Calu3 (cell line): ENCODE data around the gene MYO9B. TPM values are rescaled to one million over a fixed set of nuclear protein-coding genes. Genes with fewer than 3 reads are reported as not detected.
A peak's percentile ranks its signal among the peaks of the same experiment; 100 is the strongest.

Experiments used
- BruUV-seq: library from RNA; stranded (reverse); fragments of 400-500 nt; replicated peaks from 2 replicates; lab custom pipeline; 2021; lab: Mats Ljungman, UMichigan
- CTCF ChIA-PET: fragments of 300-600 bp; sonication (Branson Sonifier 250); formaldehyde crosslinking; loops from one replicate; lab custom pipeline; 2022; ENCODE audit warnings: antibody characterized with exemption; lab: Charles Lee
- DNase-seq: peaks from one replicate; pipeline ENCODE4 v3.0.0; 2022
- H3K27ac Mint-ChIP-seq: one replicate; pipeline ENCODE4 v1.8.0; 2022; ENCODE audit warnings: mixed read lengths; ENCODE audit not compliant: unreplicated experiment
- H3K27me3 Mint-ChIP-seq: one replicate; pipeline ENCODE4 v1.8.0; 2022; ENCODE audit warnings: mixed read lengths; ENCODE audit not compliant: unreplicated experiment
- H3K36me3 Mint-ChIP-seq: one replicate; pipeline ENCODE4 v1.8.0; 2022; ENCODE audit warnings: mild to moderate bottlenecking, moderate library complexity, mixed read lengths; ENCODE audit not compliant: insufficient read depth, unreplicated experiment
- H3K4me1 Mint-ChIP-seq: one replicate; pipeline ENCODE4 v1.8.0; 2022; ENCODE audit warnings: mild to moderate bottlenecking, low read depth, mixed read lengths; ENCODE audit not compliant: unreplicated experiment
- H3K4me3 Mint-ChIP-seq: one replicate; pipeline ENCODE4 v1.8.0; 2022; ENCODE audit warnings: mild to moderate bottlenecking, low read depth, moderate library complexity, mixed read lengths; ENCODE audit not compliant: unreplicated experiment
- H3K9me3 Mint-ChIP-seq: one replicate; pipeline ENCODE4 v1.8.0; 2022; ENCODE audit warnings: low read depth, mixed read lengths; ENCODE audit not compliant: unreplicated experiment
- CTCF ChIP-seq: fragments of 200-600 bp; IDR thresholded peaks from one replicate; pipeline ENCODE4 v1.8.0; 2022; ENCODE audit warnings: antibody characterized with exemption; ENCODE audit not compliant: unreplicated experiment
- intact Hi-C: fragments of 100-400 bp; cut with micrococcal nuclease; formaldehyde crosslinking; loops from one replicate; pipeline ENCODE4 v1.10.0; 2022; ENCODE audit not compliant: unreplicated experiment
- total RNA-seq: library from RNA; stranded (reverse); gene quantifications from 2 replicates; pipeline ENCODE4 v1.2.3, GENCODE V29; 2022

Gene MYO9B
- total RNA-seq, 1 experiment from 2014 or later, result 38.4 TPM

GRCh38 chr19:17220207-17220758 lies 144.7 kb downstream of the MYO9B start:
- BruUV-seq, result no TSS peak
- H3K9me3 Mint-ChIP-seq, result no peaks in the 10 kb centered on the region
- TF ChIP-seq CTCF, result no peak
- H3K27ac Mint-ChIP-seq, result no peak overlapping the region
- H3K4me1 Mint-ChIP-seq, result no peaks in the 10 kb centered on the region
- CTCF ChIA-PET, result interaction anchor here (0.7 kb wide), 1 partner anchor 110 kb away, joined by 5 read pairs; no protein-coding TSS in a partner anchor
- H3K36me3 Mint-ChIP-seq, result peaks cover 22% of the 10 kb centered on the region
- peak; percentile 15 for DNase-seq
- intact Hi-C loops, result no loop called here
- H3K27me3 Mint-ChIP-seq, result no peaks in the 10 kb centered on the region
- H3K4me3 Mint-ChIP-seq, result no peak overlapping the region

GRCh38 chr19:17225053-17225452 lies 149.5 kb downstream of the MYO9B start:
- intact Hi-C loops, result no loop called here
- TF ChIP-seq CTCF, result no peak
- Mint-ChIP-seq H3K27ac (no peak overlapping the region), H3K36me3 (peaks cover 25% of the 10 kb centered on the region), H3K4me3 (peak overlapping the region; percentile 91), H3K4me1 (no peaks in the 10 kb centered on the region), H3K9me3 (no peaks in the 10 kb centered on the region), H3K27me3 (no peaks in the 10 kb centered on the region)
- no peak for DNase-seq
- BruUV-seq, result no TSS peak
- CTCF ChIA-PET, result no interaction called here

- Mint-ChIP-seq H3K27me3 (no peaks in the 10 kb centered on the region), H3K4me1 (no peaks in the 10 kb centered on the region), H3K36me3 (peaks cover 34% of the 10 kb centered on the region), H3K9me3 (no peaks in the 10 kb centered on the region), H3K27ac (peak within 1 kb of the TSS; percentile 89), H3K4me3 (peak within 1 kb of the TSS; percentile 91)
- DNase-seq, result peak; percentile 92
- CTCF ChIA-PET, result interaction anchor here (0.6 to 1.4 kb wide), 2 partner anchors 11 to 1800 kb away, joined by 4 to 5 read pairs; partner anchors contain the start of gene USE1
- intact Hi-C loops, result no loop called here
- BruUV-seq, result no TSS peak
- TF ChIP-seq CTCF, result no peak
Measured at GRCh38 chr19:17226002-17226933, 150.7 kb downstream of the MYO9B start, which contains the start of gene OCEL1. OCEL1 (plus strand) TSS chr19:17226226; CDS start chr19:17226248, 22 bp downstream.

GRCh38 chr19:17227798-17228367 lies 152.3 kb downstream of the MYO9B start:
- BruUV-seq, result no TSS peak
- Mint-ChIP-seq H3K36me3 (peaks cover 45% of the 10 kb centered on the region), H3K9me3 (no peaks in the 10 kb centered on the region), H3K4me3 (no peak overlapping the region), H3K4me1 (no peaks in the 10 kb centered on the region), H3K27me3 (no peaks in the 10 kb centered on the region), H3K27ac (no peak overlapping the region)
- intact Hi-C loops, result no loop called here
- no peak for TF ChIP-seq CTCF
- CTCF ChIA-PET, result interaction anchor here (0.6 to 0.7 kb wide), 2 partner anchors 128 to 230 kb away, joined by 3 read pairs; no protein-coding TSS in a partner anchor
- DNase-seq, result no peak
